Suprapubic skin (tissue), 4 donors: Measurements from ENCODE around the gene PKP1. TPM values are rescaled to one million over a fixed set of nuclear protein-coding genes. Genes with fewer than 3 reads are reported as not detected.
A peak's percentile ranks its signal among the peaks of the same experiment; 100 is the strongest.

Experiments used
- DNase-seq, 2 donors: peaks; one replicate each; pipeline ENCODE4 v3.0.0-alpha.2; 2019; ENCODE audit warnings: low spot score in 2 of 2
- H3K27ac ChIP-seq: fragments of 200-600 bp; sonication (generic); one replicate; pipeline ENCODE4 v1.5.1; 2019
- H3K27me3 ChIP-seq: fragments of 200-600 bp; sonication (generic); one replicate; pipeline ENCODE4 v1.5.1; 2019
- H3K36me3 ChIP-seq: fragments of 200-600 bp; sonication (generic); one replicate; pipeline ENCODE4 v1.5.1; 2019
- H3K4me1 ChIP-seq: fragments of 200-600 bp; sonication (generic); one replicate; pipeline ENCODE4 v1.5.1; 2019
- H3K4me3 ChIP-seq: fragments of 200-600 bp; sonication (generic); one replicate; pipeline ENCODE4 v1.5.1; 2019; ENCODE audit warnings: mild to moderate bottlenecking
- H3K9me3 ChIP-seq: fragments of 200-600 bp; sonication (generic); one replicate; pipeline ENCODE4 v1.5.1; 2019
- CTCF ChIP-seq, 2 donors: fragments of 200-600 bp in 1 of 2; fragments of 450-650 bp in 1 of 2; sonication (generic) in 1 of 2; IDR thresholded peaks; one replicate each; pipeline ENCODE4 v1.5.1; 2016 to 2019; ENCODE audit warnings: antibody characterized with exemption in 2 of 2, mild to moderate bottlenecking in 1 of 2, moderate library complexity in 1 of 2
- EP300 ChIP-seq: sonication (generic); formaldehyde crosslinking; IDR thresholded peaks from one replicate; pipeline ENCODE4 v1.6.1; 2017; ENCODE audit warnings: antibody characterized with exemption
- POLR2A ChIP-seq, 2 donors: fragments of 450-650 bp; IDR thresholded peaks; one replicate each; pipeline ENCODE4 v1.6.1; 2017; ENCODE audit warnings: antibody characterized with exemption in 2 of 2, mild to moderate bottlenecking in 2 of 2, moderate library complexity in 2 of 2
- POLR2AphosphoS5 ChIP-seq, 3 donors: sonication (generic); formaldehyde crosslinking; IDR thresholded peaks; one replicate each; pipeline ENCODE4 v1.6.1; 2017; ENCODE audit warnings: antibody characterized with exemption in 3 of 3
- WGBS: methylation state at CpG from one replicate; pipeline ENCODE4 v1.1.5; 2018; 5-methylcytosine and 5-hydroxymethylcytosine counted together
- total RNA-seq, 4 donors: library from RNA; depleted of rRNA; stranded (reverse); fragments of >200 nt; gene quantifications; one replicate each; pipeline ENCODE4 v1.1.0, GENCODE V29; 2016

Gene PKP1
- total RNA-seq, 4 donors from 2014 or later: 888 to 1,187 (median 1,096) TPM

GRCh38 chr1:201295861-201296260 is 12.6 kb downstream of the PKP1 start:
- Histone ChIP-seq H3K36me3 (peaks cover 3% of the 10 kb centered on the region), H3K4me3 (no peak overlapping the region), H3K9me3 (no peaks in the 10 kb centered on the region), H3K27me3 (no peaks in the 10 kb centered on the region), H3K27ac (peak overlapping the region; percentile 89), H3K4me1 (peaks cover 80% of the 10 kb centered on the region)
- 26% methylated on average over 3 of the region's 3 CpGs for WGBS
- TF ChIP-seq EP300 (no peak), POLR2AphosphoS5 (IDR thresholded peaks at IDR 0.05) (no peak), CTCF (IDR thresholded peaks at IDR 0.05) (no peak), POLR2A (IDR thresholded peaks at IDR 0.05) (no peak)
- peak in 1 of 2 donors; percentile 71 for DNase-seq

- Histone ChIP-seq H3K27ac (peak overlapping the region; percentile 89), H3K4me1 (peaks cover 80% of the 10 kb centered on the region)
- peak in 1 of 2 donors; percentile 44 for DNase-seq
Observed at GRCh38 chr1:201296352-201296751, 13.0 kb downstream of the PKP1 start.

GRCh38 chr1:201298396-201299381 is 15.4 kb downstream of the PKP1 start:
- no peak for TF ChIP-seq EP300
- no peak for TF ChIP-seq CTCF (IDR thresholded peaks at IDR 0.05)
- WGBS: 69% methylated on average over 6 of the region's 7 CpGs
- Histone ChIP-seq H3K9me3 (no peaks in the 10 kb centered on the region), H3K36me3 (peaks cover 3% of the 10 kb centered on the region), H3K4me1 (peaks cover 89% of the 10 kb centered on the region), H3K4me3 (no peak overlapping the region), H3K27ac (peak overlapping the region; percentile 89), H3K27me3 (no peaks in the 10 kb centered on the region)
- DNase-seq: no peak

More at GRCh38 chr1:201296352-201296751, 13.0 kb downstream of the PKP1 start:
- WGBS: 59% methylated on average over 4 of the region's 4 CpGs
- TF ChIP-seq CTCF (IDR thresholded peaks at IDR 0.05) (no peak), EP300 (no peak), POLR2A (IDR thresholded peaks at IDR 0.05) (no peak), POLR2AphosphoS5 (IDR thresholded peaks at IDR 0.05) (no peak)
- Histone ChIP-seq H3K36me3 (peaks cover 3% of the 10 kb centered on the region), H3K27me3 (no peaks in the 10 kb centered on the region), H3K4me3 (no peak overlapping the region), H3K9me3 (no peaks in the 10 kb centered on the region)

GRCh38 chr1:201299968-201300367 is 16.7 kb downstream of the PKP1 start:
- Histone ChIP-seq H3K27me3 (no peaks in the 10 kb centered on the region), H3K36me3 (peaks cover 3% of the 10 kb centered on the region), H3K27ac (peak overlapping the region; percentile 89), H3K4me1 (peaks cover 98% of the 10 kb centered on the region), H3K4me3 (no peak overlapping the region), H3K9me3 (no peaks in the 10 kb centered on the region)
- no CpG with 5 or more reads among the region's 6 CpGs for WGBS
- peak in 1 of 2 donors; percentile 75 for DNase-seq
- TF ChIP-seq CTCF (IDR thresholded peaks at IDR 0.05): no peak
- no peak for TF ChIP-seq POLR2A (IDR thresholded peaks at IDR 0.05)
- TF ChIP-seq POLR2AphosphoS5 (IDR thresholded peaks at IDR 0.05): peak; percentile 49 to 95 (median 64)
- TF ChIP-seq EP300: no peak

GRCh38 chr1:201300641-201301040 is 17.3 kb downstream of the PKP1 start:
- H3K4me1 ChIP-seq: peaks cover 96% of the 10 kb centered on the region
- no peaks in the 10 kb centered on the region for H3K9me3 ChIP-seq
- H3K36me3 ChIP-seq: peaks cover 3% of the 10 kb centered on the region
- TF ChIP-seq POLR2AphosphoS5 (IDR thresholded peaks at IDR 0.05): no peak
- TF ChIP-seq EP300: no peak
- no peak for TF ChIP-seq POLR2A (IDR thresholded peaks at IDR 0.05)
- TF ChIP-seq CTCF (IDR thresholded peaks at IDR 0.05): no peak
- peak overlapping the region; percentile 1 for H3K4me3 ChIP-seq
- H3K27ac ChIP-seq: peak overlapping the region; percentile 89
- WGBS: 39% methylated on average over 4 of the region's 4 CpGs
- no peak for DNase-seq
- no peaks in the 10 kb centered on the region for H3K27me3 ChIP-seq
